ENCODE results near the gene HSPA1L. TPM values are rescaled to one million over a fixed set of nuclear protein-coding genes. Genes with fewer than 3 reads are reported as not detected.
A peak's percentile ranks its signal among the peaks of the same experiment; 100 is the strongest.
"Not testable (repeated sequence)": the region's sequence is repeated elsewhere in the genome, so short reads cannot be mapped to it uniquely, and the experiment has no call there.

The HSPA1L gene
- total RNA-seq, 2 donors from 2014 or later = 1.2 to 1.5 TPM

GRCh38 chr6:31860349-31860748 is 45.3 kb upstream of the HSPA1L start:
- no peak overlapping the region for H3K27ac ChIP-seq (ENCODE audit: low read depth, low read length)
- no peak for TF ChIP-seq CTCF (conservative IDR thresholded peaks at IDR 0.05)
- H3K4me3 Mint-ChIP-seq = no peak overlapping the region
- peaks cover 6% of the 10 kb centered on the region for H3K9me3 Mint-ChIP-seq
- H3K4me1 ChIP-seq (ENCODE audit: control insufficient read depth, insufficient read depth, low read length) = no peaks in the 10 kb centered on the region
- H3K36me3 Mint-ChIP-seq (ENCODE audit: low read depth) = peaks cover 36% of the 10 kb centered on the region
- H3K4me1 Mint-ChIP-seq = peaks cover 14% of the 10 kb centered on the region
- H3K4me3 ChIP-seq (ENCODE audit: low read length) = no peak overlapping the region
- no peak for DNase-seq
- 95% methylated on average over 8 to 13 of the region's 13 CpGs for WGBS, 2 experiments (ENCODE audit: insufficient coverage in 1 of 2, insufficient read length in 1 of 2)
- peaks cover 37% of the 10 kb centered on the region for H3K36me3 ChIP-seq (ENCODE audit: control insufficient read depth, insufficient read depth, low read length)
- peaks cover 2% of the 10 kb centered on the region for H3K9me3 ChIP-seq (ENCODE audit: control insufficient read depth, low read length)
- peaks cover 2% of the 10 kb centered on the region for H3K27me3 Mint-ChIP-seq (ENCODE audit: insufficient read depth)
- H3K9ac ChIP-seq (ENCODE audit: extremely low read depth, low read length, poor library complexity, severe bottlenecking) = no peak overlapping the region
- H3K27ac Mint-ChIP-seq = no peak overlapping the region
- H3K27me3 ChIP-seq (ENCODE audit: control insufficient read depth, insufficient read depth, low read length, poor library complexity, severe bottlenecking) = no peaks in the 10 kb centered on the region

DNA sequence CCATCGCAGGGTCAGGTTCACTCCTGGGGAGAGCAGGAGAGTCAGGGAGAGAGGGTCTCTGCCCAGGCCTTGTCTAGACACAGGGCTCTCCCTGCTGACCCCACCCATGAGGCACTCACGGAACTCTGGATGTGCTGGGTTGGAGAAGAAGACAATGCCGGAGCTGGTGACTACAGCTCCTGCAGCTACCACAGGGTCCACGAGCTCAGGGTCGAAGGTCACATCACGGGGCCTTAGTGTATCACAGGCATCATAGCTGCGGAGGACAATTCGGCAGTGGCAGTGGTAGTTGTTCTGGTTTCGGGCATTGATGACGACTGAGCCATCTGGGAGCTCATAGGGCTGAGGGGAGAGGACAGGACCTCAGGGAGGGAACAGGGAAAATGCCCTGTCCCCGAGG is 44.8 kb upstream of the HSPA1L start:
- H3K27me3 ChIP-seq (ENCODE audit: control insufficient read depth, insufficient read depth, low read length, poor library complexity, severe bottlenecking) = no peaks in the 10 kb centered on the region
- peaks cover 5% of the 10 kb centered on the region for H3K9me3 ChIP-seq (ENCODE audit: control insufficient read depth, low read length)
- H3K4me3 ChIP-seq (ENCODE audit: low read length) = no peak overlapping the region
- WGBS, 2 experiments (ENCODE audit: insufficient coverage in 1 of 2, insufficient read length in 1 of 2) = 93% methylated on average over 11 of the region's 11 CpGs
- peaks cover 10% of the 10 kb centered on the region for H3K9me3 Mint-ChIP-seq
- no peak overlapping the region for H3K27ac Mint-ChIP-seq
- DNase-seq = no peak
- no peak overlapping the region for H3K27ac ChIP-seq (ENCODE audit: low read depth, low read length)
- peaks cover 40% of the 10 kb centered on the region for H3K36me3 ChIP-seq (ENCODE audit: control insufficient read depth, insufficient read depth, low read length)
- H3K9ac ChIP-seq (ENCODE audit: extremely low read depth, low read length, poor library complexity, severe bottlenecking) = no peak overlapping the region
- H3K27me3 Mint-ChIP-seq (ENCODE audit: insufficient read depth) = peaks cover 2% of the 10 kb centered on the region
- no peak for TF ChIP-seq CTCF (conservative IDR thresholded peaks at IDR 0.05)
- peaks cover 39% of the 10 kb centered on the region for H3K36me3 Mint-ChIP-seq (ENCODE audit: low read depth)
- peaks cover 14% of the 10 kb centered on the region for H3K4me1 Mint-ChIP-seq
- no peak overlapping the region for H3K4me3 Mint-ChIP-seq
- H3K4me1 ChIP-seq (ENCODE audit: control insufficient read depth, insufficient read depth, low read length) = no peaks in the 10 kb centered on the region

- H3K4me1 ChIP-seq (ENCODE audit: control insufficient read depth, insufficient read depth, low read length) = no peaks in the 10 kb centered on the region
- H3K27me3 Mint-ChIP-seq (ENCODE audit: insufficient read depth) = peaks cover 2% of the 10 kb centered on the region
- H3K27ac ChIP-seq (ENCODE audit: low read depth, low read length) = no peak overlapping the region
- no peak for TF ChIP-seq CTCF (conservative IDR thresholded peaks at IDR 0.05)
- H3K36me3 ChIP-seq (ENCODE audit: control insufficient read depth, insufficient read depth, low read length) = peaks cover 40% of the 10 kb centered on the region
- H3K36me3 Mint-ChIP-seq (ENCODE audit: low read depth) = peaks cover 39% of the 10 kb centered on the region
- no peak for DNase-seq
- no peak overlapping the region for H3K9ac ChIP-seq (ENCODE audit: extremely low read depth, low read length, poor library complexity, severe bottlenecking)
- 90 to 97% methylated on average over 6 to 8 of the region's 8 CpGs for whole genome bisulfite sequencing, 2 experiments (ENCODE audit: insufficient coverage in 1 of 2, insufficient read length in 1 of 2)
- H3K4me3 Mint-ChIP-seq = no peak overlapping the region
- peaks cover 12% of the 10 kb centered on the region for H3K9me3 Mint-ChIP-seq
- H3K4me1 Mint-ChIP-seq = peaks cover 10% of the 10 kb centered on the region
- peaks cover 5% of the 10 kb centered on the region for H3K9me3 ChIP-seq (ENCODE audit: control insufficient read depth, low read length)
- H3K4me3 ChIP-seq (ENCODE audit: low read length) = no peak overlapping the region
- no peak overlapping the region for H3K27ac Mint-ChIP-seq
- no peaks in the 10 kb centered on the region for H3K27me3 ChIP-seq (ENCODE audit: control insufficient read depth, insufficient read depth, low read length, poor library complexity, severe bottlenecking)
Measured at GRCh38 chr6:31858707-31859106, 43.6 kb upstream of the HSPA1L start.

GRCh38 chr6:31857774-31858173 is 42.7 kb upstream of the HSPA1L start:
- H3K4me3 ChIP-seq (ENCODE audit: low read length); H3K27ac Mint-ChIP-seq; H3K4me1 ChIP-seq (ENCODE audit: control insufficient read depth, insufficient read depth, low read length); H3K27me3 Mint-ChIP-seq (ENCODE audit: insufficient read depth); H3K4me3 Mint-ChIP-seq; H3K9me3 ChIP-seq (ENCODE audit: control insufficient read depth, low read length); H3K27me3 ChIP-seq (ENCODE audit: control insufficient read depth, insufficient read depth, low read length, poor library complexity, severe bottlenecking); H3K27ac ChIP-seq (ENCODE audit: low read depth, low read length); DNase-seq; H3K9ac ChIP-seq (ENCODE audit: extremely low read depth, low read length, poor library complexity, severe bottlenecking): not testable (repeated sequence)
- peaks cover 40% of the 10 kb centered on the region for H3K36me3 ChIP-seq (ENCODE audit: control insufficient read depth, insufficient read depth, low read length)
- Mint-ChIP-seq H3K4me1 (peaks cover 10% of the 10 kb centered on the region), H3K9me3 (peaks cover 17% of the 10 kb centered on the region), H3K36me3 (ENCODE audit: low read depth) (peaks cover 42% of the 10 kb centered on the region)
- WGBS, 2 experiments (ENCODE audit: insufficient coverage in 1 of 2, insufficient read length in 1 of 2) = 93 to 99% methylated on average over 8 of the region's 8 CpGs

GRCh38 chr6:31851980-31852718 is 37.1 kb upstream of the HSPA1L start:
- H3K36me3 ChIP-seq (ENCODE audit: control insufficient read depth, insufficient read depth, low read length); H3K27ac Mint-ChIP-seq; H3K4me3 ChIP-seq (ENCODE audit: low read length); H3K9ac ChIP-seq (ENCODE audit: extremely low read depth, low read length, poor library complexity, severe bottlenecking); H3K4me1 Mint-ChIP-seq; H3K4me1 ChIP-seq (ENCODE audit: control insufficient read depth, insufficient read depth, low read length); H3K9me3 ChIP-seq (ENCODE audit: control insufficient read depth, low read length); H3K27ac ChIP-seq (ENCODE audit: low read depth, low read length); H3K4me3 Mint-ChIP-seq; H3K27me3 ChIP-seq (ENCODE audit: control insufficient read depth, insufficient read depth, low read length, poor library complexity, severe bottlenecking); H3K27me3 Mint-ChIP-seq (ENCODE audit: insufficient read depth): not testable (repeated sequence)
- peaks cover 24% of the 10 kb centered on the region for H3K9me3 Mint-ChIP-seq
- WGBS, 2 experiments (ENCODE audit: insufficient coverage in 1 of 2, insufficient read length in 1 of 2) = 90 to 96% methylated on average over 13 to 35 of the region's 35 CpGs
- H3K36me3 Mint-ChIP-seq (ENCODE audit: low read depth) = peaks cover 20% of the 10 kb centered on the region
- peak; percentile 67 for DNase-seq

Data from endodermal cell (in vitro differentiated cells).